Embryonic facial prominence (tissue), 1 donor: Measurements from ENCODE around the gene HACL1.

Experiments used
- DNase-seq: peaks from one replicate; pipeline ENCODE4 v3.0.0-alpha.2; 2016; ENCODE audit errors: extremely low spot score

The HACL1 gene

DNA sequence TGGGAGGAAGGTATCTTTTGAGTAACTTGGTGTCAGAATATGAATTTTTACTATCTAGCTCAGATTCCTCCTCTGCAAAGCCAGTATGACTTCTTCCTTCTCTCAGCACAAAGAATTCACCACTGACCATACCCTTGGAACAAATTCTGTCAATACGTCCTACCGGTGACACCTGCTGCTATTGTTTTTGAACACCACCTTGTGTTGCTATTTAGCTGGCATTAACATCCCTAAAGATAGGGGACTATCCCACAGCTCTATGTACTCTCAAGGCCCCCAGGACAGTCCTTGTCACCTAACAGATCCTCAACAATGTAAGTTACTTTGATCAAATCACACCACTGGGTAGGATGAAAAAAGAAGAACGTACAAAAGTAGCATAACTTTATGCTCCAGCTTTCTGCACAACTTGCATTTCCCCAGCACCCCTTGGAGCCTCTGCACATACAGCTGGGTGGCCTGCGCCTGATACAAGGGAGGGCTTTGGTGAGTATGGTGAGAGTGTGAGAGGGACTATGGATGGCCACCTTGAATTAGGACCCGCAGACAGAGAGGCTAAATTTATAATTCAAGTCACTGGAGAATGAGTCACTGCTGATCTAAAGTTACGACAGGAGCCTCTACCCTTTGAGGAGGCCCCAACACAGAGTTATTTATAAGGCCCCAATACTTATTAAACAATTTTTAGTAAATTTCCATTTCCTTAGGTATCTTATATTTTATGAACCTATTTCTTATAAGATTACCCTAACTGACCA lies 77.5 kb downstream of the HACL1 start:
- DNase-seq = no peak

DNA sequence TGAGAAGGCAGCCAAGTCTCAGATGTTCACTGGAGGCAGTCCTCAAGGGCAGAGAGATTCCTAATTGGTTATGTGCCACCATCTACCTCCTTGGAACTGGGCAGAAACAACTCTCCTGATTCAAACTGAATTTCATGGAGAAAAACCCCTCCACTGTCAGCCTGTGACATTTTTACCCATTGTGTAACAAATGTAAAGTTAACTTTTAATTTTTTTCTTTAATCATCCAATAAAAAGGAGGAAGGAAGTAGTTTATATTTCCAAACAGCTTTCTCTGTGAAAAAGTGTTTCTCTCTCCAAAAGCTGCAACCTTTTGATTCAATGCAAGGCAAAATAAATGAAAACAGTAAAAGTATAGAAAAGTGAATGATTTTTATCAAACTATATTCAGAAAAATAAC lies 79.4 kb downstream of the HACL1 start:
- DNase-seq = no peak

DNA sequence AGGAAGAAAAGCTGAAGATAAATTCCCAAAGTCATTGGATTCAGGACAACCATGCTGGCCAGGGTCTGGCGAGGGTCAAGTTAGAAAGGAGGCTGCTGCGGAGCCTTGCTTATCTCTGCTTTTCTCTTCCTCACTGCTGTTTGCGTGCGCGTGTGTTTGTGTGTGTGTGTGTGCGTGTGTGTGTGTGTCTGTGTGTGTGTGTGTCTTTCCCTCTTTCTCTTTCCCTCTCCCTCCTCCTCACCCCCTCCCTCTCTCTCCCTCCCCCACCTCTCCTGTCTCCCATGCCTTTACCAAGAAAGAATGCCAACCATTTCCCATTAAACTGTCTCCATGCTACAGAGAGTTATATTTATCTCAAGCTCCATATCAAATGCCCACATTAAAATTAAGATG lies 79.8 kb downstream of the HACL1 start, which contains the start of gene COLQ:
Gene COLQ, minus strand, starts transcription at position 134 of the 393 bp plus-strand sequence. Its CDS starts 81 bp downstream, at position 53.
- DNase-seq = no peak

DNA sequence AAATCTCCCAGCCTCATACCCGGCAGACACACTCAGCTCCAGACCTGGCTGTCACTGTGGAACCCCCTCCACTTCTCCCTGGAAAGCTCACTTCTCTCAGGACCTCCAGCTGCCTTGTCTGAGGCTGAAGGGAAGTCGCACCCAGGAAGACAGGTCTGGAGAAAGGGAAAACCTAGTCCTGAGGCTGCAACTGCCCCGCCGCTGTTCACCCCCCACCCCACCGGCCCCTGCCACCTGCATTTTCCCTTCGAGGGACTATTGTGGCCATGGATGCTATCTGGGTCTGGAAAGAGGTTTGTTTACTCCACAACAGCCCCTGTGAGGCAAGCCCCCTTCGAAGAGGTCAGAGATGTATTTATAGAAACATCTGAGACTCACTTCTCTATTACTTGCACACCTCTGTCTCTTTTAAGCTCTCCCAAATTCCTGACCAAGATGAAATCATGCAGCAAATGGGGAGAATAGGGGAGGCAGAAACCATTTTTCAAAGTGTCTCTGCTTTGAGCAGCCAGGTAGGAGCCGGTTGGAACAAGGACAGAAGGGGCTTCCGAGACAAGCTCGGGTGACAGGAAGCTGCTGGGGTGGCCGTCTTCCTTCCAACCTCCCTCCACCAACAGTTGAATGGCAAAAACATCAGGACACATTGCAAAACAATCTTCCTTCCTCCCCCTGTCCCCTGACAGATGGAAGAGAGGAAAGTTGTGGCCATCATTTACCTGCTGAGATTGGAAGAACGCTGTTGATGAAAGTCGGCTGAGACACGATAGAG lies 80.4 kb downstream of the HACL1 start:
- DNase-seq = no peak

DNA sequence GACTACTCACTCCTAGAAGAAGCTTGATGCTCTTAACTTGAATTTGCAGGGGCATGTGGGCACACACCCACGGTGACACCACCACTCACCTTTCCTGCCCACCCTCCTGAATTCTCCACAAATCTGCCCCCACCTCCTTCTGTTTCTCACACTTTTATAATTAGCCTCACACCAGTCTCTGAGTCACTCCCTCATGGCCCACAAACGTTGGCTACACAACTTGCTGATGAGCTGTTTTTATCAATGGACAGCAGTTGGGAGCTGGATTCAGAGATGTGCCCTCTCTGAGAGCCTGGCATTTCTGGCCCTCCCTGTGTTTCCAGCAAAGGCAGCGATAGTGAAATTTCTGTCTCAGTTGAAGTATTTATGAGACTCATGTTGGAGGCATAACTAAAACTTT lies 81.2 kb downstream of the HACL1 start:
- no peak for DNase-seq

DNA sequence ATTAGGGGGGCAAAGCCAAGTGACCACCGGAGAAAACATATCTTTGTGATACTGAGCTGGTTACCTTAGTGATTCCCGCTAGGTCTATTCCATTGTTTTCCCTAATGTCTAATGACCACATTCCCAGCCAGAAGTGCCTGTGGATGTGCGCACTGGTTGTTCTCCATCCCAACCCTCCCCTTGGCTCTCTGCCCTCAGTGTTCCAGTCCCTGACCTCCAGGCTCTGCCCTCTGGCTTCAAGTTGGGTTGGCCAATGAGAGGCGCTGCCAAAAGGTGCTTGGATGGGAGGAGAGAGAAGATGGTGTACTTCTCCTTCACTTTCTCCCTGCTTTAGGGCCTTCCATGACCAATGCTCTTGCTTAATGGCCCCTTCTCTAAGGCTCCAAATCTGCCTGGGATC lies 82.3 kb downstream of the HACL1 start:
- DNase-seq = no peak

DNA sequence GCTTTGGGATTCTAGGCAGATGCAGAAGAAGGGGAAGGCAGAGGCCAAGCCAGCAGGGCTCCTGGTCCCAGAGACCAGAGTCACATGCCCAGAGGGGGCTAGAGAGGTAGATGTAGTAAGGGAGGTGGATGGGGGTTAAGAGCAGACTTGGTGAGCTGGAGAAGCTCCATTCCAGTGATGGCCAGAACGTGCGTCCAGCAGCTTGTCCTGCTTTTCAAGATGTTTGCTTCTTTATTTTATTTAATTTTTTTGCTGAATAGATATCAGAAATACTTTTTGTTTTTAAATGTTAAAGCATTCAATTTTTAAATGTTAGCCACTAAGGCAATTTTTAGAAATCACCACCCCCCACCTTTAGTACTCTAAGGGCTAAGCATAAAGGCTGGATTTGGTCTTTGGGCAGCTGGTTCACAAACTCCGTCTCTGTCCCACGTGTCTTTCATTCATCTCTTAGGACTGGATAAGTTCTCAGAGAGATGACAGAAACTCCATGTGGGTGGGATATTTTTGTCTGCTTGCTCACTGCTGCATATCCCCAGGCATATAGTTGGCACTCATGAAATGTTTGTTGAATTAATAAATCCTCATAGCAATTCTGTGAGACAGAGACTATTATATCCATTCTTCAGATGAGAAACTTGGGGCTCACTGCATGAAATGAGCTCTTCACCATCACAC lies 86.6 kb downstream of the HACL1 start:
- DNase-seq = no peak

DNA sequence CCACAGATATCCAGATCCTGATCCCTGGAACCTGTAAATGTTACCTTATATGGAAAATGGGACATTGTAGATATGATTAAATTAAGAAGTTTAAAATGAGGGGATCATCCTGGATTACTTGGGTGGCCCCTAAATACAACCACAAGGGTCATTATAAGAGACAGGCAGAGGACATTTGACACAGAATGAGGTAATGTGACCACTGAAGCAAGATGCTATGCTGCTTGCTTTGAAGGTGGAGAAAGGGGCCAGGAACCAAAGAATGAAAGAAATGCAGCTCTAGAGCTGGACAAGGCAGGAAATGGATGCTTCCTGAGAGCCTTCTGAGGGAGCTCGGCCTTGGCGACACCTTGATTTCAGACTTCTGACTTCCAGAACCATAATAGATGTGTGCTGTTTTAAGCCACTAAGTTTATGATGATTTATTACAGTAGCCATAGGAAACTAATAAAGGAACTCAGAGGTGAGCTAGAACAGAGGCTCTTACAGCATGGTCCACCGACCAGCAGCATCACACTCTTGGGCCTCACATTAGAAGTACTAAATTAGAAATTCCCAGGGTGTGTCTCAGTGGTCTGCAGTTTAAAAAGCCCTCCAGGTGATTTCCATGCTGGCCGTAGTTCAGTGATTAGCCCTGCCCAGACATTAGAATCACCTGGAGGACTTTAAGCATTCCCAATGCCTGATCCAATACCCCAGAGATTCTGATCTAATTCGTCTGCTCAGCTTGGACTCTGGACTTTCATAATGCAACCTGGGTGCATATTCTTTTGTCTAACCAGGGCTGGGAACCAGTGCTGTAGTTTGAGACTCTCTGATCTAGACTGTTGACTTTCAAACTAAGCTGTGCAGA lies 87.3 kb downstream of the HACL1 start:
- DNase-seq = no peak

DNA sequence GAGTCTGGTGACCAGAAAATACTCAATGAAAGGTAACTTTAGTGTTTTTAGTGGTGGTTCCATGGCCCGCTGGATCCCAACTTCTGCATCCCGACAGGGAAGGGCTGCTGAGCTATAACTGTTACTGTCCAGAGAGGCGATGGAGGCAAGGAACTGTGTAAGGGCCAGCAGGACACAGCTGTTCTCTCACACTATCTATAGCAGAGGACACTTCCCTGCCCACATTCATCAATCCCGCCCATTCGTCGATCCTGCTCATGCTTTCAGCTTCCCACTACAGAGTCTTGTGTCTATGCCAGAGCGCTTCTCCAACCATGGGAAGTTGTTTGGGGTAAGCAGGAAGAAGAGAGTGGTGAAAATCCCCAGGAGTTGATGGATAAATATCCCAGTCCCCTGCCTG lies 88.3 kb downstream of the HACL1 start:
- no peak for DNase-seq

DNA sequence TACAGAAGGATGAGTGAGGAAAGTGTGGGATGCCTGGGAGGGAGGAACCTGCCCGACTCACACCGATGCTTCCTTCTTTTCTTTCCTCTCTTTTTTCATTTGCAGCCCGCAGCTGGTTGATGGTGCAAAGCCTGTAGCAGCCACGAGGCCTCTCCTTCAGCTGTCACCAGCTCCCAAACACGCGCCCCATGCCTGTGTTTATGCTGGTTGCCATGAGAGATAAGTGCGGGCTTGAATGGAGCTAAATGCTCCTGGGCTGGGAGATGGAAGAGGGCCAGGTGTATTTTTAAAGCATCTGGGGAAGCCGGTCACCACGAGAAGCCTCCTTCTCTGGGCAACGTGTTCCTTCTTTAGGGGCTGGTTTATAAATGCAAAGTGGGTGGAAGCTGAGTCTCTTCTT lies 89.2 kb downstream of the HACL1 start:
- DNase-seq = peak; percentile 72

DNA sequence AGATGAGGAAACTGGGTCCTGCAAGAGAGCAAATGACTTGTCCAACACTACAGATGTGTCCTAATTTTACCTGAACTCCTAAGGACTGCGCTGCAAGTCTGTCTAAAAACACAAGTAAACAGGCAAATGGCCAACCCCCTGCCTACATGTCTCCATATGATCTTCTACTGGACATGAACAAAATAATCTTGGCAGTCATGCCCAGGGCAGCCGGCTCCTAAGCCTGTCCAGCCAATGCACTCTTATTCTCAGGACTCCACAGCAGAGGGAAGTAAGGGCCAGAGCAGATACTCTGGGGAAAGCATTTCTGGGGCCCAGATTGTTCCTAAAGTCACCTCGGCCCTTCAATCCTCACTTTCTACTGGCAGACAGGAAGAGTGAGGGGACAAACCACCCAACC lies 90.2 kb downstream of the HACL1 start:
- DNase-seq = no peak
